IMR-90 (cell line): ENCODE measurements around the gene RHOT2. TPM values are rescaled to one million over a fixed set of nuclear protein-coding genes. Genes with fewer than 3 reads are reported as not detected.

Experiments used
- ATAC-seq: fragments of 200-7000 bp; cut with Tn5 transposase; 2 replicates; pipeline ENCODE4 v1.9.1; 2020; ENCODE audit warnings: low read depth, mild to moderate bottlenecking, moderate library complexity
- BruUV-seq: library from RNA; stranded (reverse); fragments of 400-500 nt; replicated peaks from 2 replicates; lab custom pipeline; 2021; lab: Mats Ljungman, UMichigan
- CTCF ChIA-PET: fragments of 300-600 bp; formaldehyde crosslinking; extraction: SDS; loops from one replicate; lab custom pipeline; 2021; ENCODE audit warnings: antibody characterized with exemption; lab: Yijun Ruan, JAX
- POLR2A ChIA-PET: fragments of 300-600 bp; sonication (Branson Sonifier 250); formaldehyde crosslinking; loops from one replicate; lab custom pipeline; 2022; ENCODE audit warnings: antibody characterized with exemption; ENCODE audit not compliant: unreplicated experiment; lab: Charles Lee
- DNase-seq: peaks from one replicate; pipeline ENCODE4 v3.0.0; 2013
- H2AFZ ChIP-seq: replicated peaks from 2 replicates; pipeline ENCODE3; 2013; ENCODE audit warnings: low read length, mild to moderate bottlenecking; ENCODE audit not compliant: poor library complexity
- H2AK5ac ChIP-seq: 2 replicates; pipeline ENCODE4 v1.6.1; 2013; ENCODE audit warnings: low read depth, low read length, inconsistent platforms
- H2AK9ac ChIP-seq: replicated peaks from 2 replicates; pipeline ENCODE3; 2013; ENCODE audit warnings: mild to moderate bottlenecking, low read depth, low read length, moderate library complexity; ENCODE audit not compliant: poor library complexity
- H2BK120ac ChIP-seq: 2 replicates; pipeline ENCODE4 v1.6.1; 2013; ENCODE audit warnings: low read depth, low read length, inconsistent platforms
- H2BK15ac ChIP-seq: 3 replicates; pipeline ENCODE4 v1.6.1; 2013; ENCODE audit warnings: low read depth, low read length, inconsistent platforms
- H2BK20ac ChIP-seq: 2 replicates; pipeline ENCODE4 v1.6.1; 2013; ENCODE audit warnings: low read depth, mild to moderate bottlenecking, inconsistent platforms, low read length, moderate library complexity
- H2BK5ac ChIP-seq: 2 replicates; pipeline ENCODE4 v1.6.1; 2013; ENCODE audit warnings: mild to moderate bottlenecking, low read depth, low read length, inconsistent platforms; ENCODE audit not compliant: poor library complexity, severe bottlenecking
- H3K14ac ChIP-seq: replicated peaks from 2 replicates; pipeline ENCODE4 v1.6.1; 2013; ENCODE audit warnings: low read depth, low read length, inconsistent platforms
- H3K18ac ChIP-seq: 2 replicates; pipeline ENCODE4 v1.6.1; 2013; ENCODE audit warnings: low read depth, low read length, control low read depth
- H3K23ac ChIP-seq: 2 replicates; pipeline ENCODE4 v1.6.1; 2013; ENCODE audit warnings: low read depth, low read length, inconsistent platforms
- H3K27ac ChIP-seq: 2 replicates; pipeline ENCODE4 v1.5.1; 2013; ENCODE audit warnings: mild to moderate bottlenecking, control low read depth, low read length; ENCODE audit not compliant: insufficient read depth
- H3K27me3 ChIP-seq: 2 replicates; pipeline ENCODE4 v1.6.1; 2013; ENCODE audit warnings: low read length; ENCODE audit not compliant: control insufficient read depth, insufficient read depth
- H3K36me3 ChIP-seq: 2 replicates; pipeline ENCODE4 v1.6.1; 2013; ENCODE audit warnings: low read length, mixed read lengths; ENCODE audit not compliant: control insufficient read depth, insufficient read depth
- H3K4ac ChIP-seq: 2 replicates; pipeline ENCODE4 v1.6.1; 2013; ENCODE audit warnings: low read depth, low read length, inconsistent platforms
- H3K4me1 ChIP-seq: 2 replicates; pipeline ENCODE4 v1.6.1; 2013; ENCODE audit warnings: low read length, mixed read lengths; ENCODE audit not compliant: control insufficient read depth, insufficient read depth
- H3K4me2 ChIP-seq: 2 replicates; pipeline ENCODE4 v1.6.1; 2013; ENCODE audit warnings: low read depth, mild to moderate bottlenecking, control low read depth, low read length, moderate library complexity
- H3K4me3 ChIP-seq: 2 replicates; pipeline ENCODE4 v1.5.1; 2013; ENCODE audit warnings: low read depth, mild to moderate bottlenecking, control low read depth, low read length, moderate library complexity; ENCODE audit not compliant: insufficient read depth
- H3K56ac ChIP-seq: 2 replicates; pipeline ENCODE4 v1.6.1; 2013; ENCODE audit warnings: low read length, inconsistent platforms; ENCODE audit not compliant: insufficient read depth; ENCODE audit errors: extremely low read depth
- H3K79me1 ChIP-seq, 2 experiments: 2 replicates each; pipeline ENCODE4 v1.6.1; 2013; ENCODE audit warnings: low read length in 2 of 2, inconsistent platforms in 1 of 2, low read depth in 1 of 2
- H3K9ac ChIP-seq: 2 replicates; pipeline ENCODE4 v1.6.1; 2013; ENCODE audit warnings: low read depth, low read length, control low read depth
- H3K9me1 ChIP-seq: 2 replicates; pipeline ENCODE4 v1.6.1; 2013; ENCODE audit warnings: low read length, inconsistent platforms; ENCODE audit not compliant: insufficient read depth
- H3K9me3 ChIP-seq: 2 replicates; pipeline ENCODE4 v1.6.1; 2013; ENCODE audit warnings: low read length; ENCODE audit not compliant: control insufficient read depth, insufficient read depth
- H4K20me1 ChIP-seq: 2 replicates; pipeline ENCODE4 v1.6.1; 2013; ENCODE audit warnings: low read length, inconsistent platforms; ENCODE audit not compliant: insufficient read depth
- H4K5ac ChIP-seq: 2 replicates; pipeline ENCODE4 v1.6.1; 2013; ENCODE audit warnings: mild to moderate bottlenecking, low read depth, low read length, control low read depth
- H4K8ac ChIP-seq, 2 experiments: 2 replicates each; pipeline ENCODE4 v1.6.1; 2013; ENCODE audit warnings: low read depth in 2 of 2, low read length in 2 of 2, control low read depth in 1 of 2, inconsistent platforms in 1 of 2
- H4K91ac ChIP-seq: 2 replicates; pipeline ENCODE4 v1.6.1; 2013; ENCODE audit warnings: low read depth, low read length, inconsistent platforms; ENCODE audit not compliant: insufficient read depth
- BHLHE40 ChIP-seq: fragments of 150-350 bp; IDR thresholded peaks from 2 replicates; pipeline ENCODE4 v1.6.1; 2016; ENCODE audit warnings: mild to moderate bottlenecking, low read depth, low read length
- MAZ ChIP-seq: IDR thresholded peaks from 2 replicates; pipeline ENCODE4 v1.6.1; 2012; ENCODE audit warnings: low read depth, mild to moderate bottlenecking, low read length, improper control_type of control experiment, moderate library complexity, borderline replicate concordance
- MXI1 ChIP-seq: IDR thresholded peaks from 2 replicates; pipeline ENCODE4 v1.6.1; 2012; ENCODE audit warnings: low read depth, mild to moderate bottlenecking, low read length, moderate library complexity, borderline replicate concordance
- SMC3 ChIP-seq: fragments of 150-350 bp; IDR thresholded peaks from 2 replicates; pipeline ENCODE4 v1.6.1; 2016; ENCODE audit warnings: low read depth, mild to moderate bottlenecking, antibody characterized with exemption, low read length, moderate library complexity
- WGBS, 2 experiments: methylation state at CpG; one replicate each; pipeline versions ENCODE4 v1.1.5 to v1.1.7; 2013; ENCODE audit warnings: missing lambda C conversion rate in 2 of 2; ENCODE audit not compliant: insufficient read length in 1 of 2; ENCODE audit errors: extremely low coverage in 2 of 2; 5-methylcytosine and 5-hydroxymethylcytosine counted together
- dilution Hi-C: fragments of 300-500 bp; cut with HindIII; formaldehyde crosslinking; loops from one replicate; pipeline ENCODE4 v1.14.3; 2018; ENCODE audit warnings: low sequenced_read_pairs; ENCODE audit not compliant: unreplicated experiment
- in situ Hi-C: fragments of 300-500 bp; cut with MboI; formaldehyde crosslinking; loops from 3 replicates; pipeline ENCODE4 v1.14.3; 2019; ENCODE audit warnings: low sequenced_read_pairs, inconsistent platforms, mixed read lengths
- intact Hi-C: fragments of 100-400 bp; cut with micrococcal nuclease; formaldehyde crosslinking; loops from 2 replicates; pipeline ENCODE4 v1.10.0; 2022
- polyA plus RNA-seq, 3 experiments: library from polyadenylated mRNA; depleted of rRNA; stranded (reverse); fragments of >200 nt; gene quantifications; 2 replicates each; pipeline ENCODE4 v1.2.3, GENCODE V29; 2012; ENCODE audit warnings: low replicate concordance in 1 of 3
- total RNA-seq: library from RNA; depleted of rRNA; stranded (reverse); fragments of >200 nt; gene quantifications from 2 replicates; pipeline ENCODE4 v1.2.3, GENCODE V29; 2012
- TF ChIP-seq, protein P1 (sequence below): fragments of 150-350 bp; IDR thresholded peaks from 2 replicates; pipeline ENCODE4 v1.6.1; 2016; ENCODE audit warnings: low read depth, mild to moderate bottlenecking, low read length, moderate library complexity, borderline replicate concordance

Gene RHOT2
- total and polyA plus RNA-seq, 2 of the 4 experiments (the other 2 are of a cell fraction): 20.3 to 181 TPM

- no peak within 1 kb of the TSS for H3K9ac ChIP-seq
- peaks cover 9% of the 10 kb centered on the region; the same call in 1 of the 2 replicates for H3K9me1 ChIP-seq
- no peak within 1 kb of the TSS for H3K18ac ChIP-seq
- POLR2A ChIA-PET: no interaction called here
- no peak within 1 kb of the TSS for H3K56ac ChIP-seq
- dilution Hi-C loops (no loop called here), in situ Hi-C loops (no loop called here), intact Hi-C loops (no loop called here)
- H3K79me1 ChIP-seq: peaks cover 0 to 25% of the 10 kb centered on the region in 2 experiments; a peak in 1 of 4 replicates
- H3K4ac ChIP-seq: 0 out of 2 replicates have a peak within 1 kb of the TSS, but pooled peaks have one; percentile 56
- H2BK120ac ChIP-seq: no peak within 1 kb of the TSS
- H3K27me3 ChIP-seq: no peaks in the 10 kb centered on the region
- H3K36me3 ChIP-seq: peaks cover 38% of the 10 kb centered on the region
- no TSS peak for BruUV-seq
- ATAC-seq (peak; percentile 5), DNase-seq (peak; percentile 42)
- H4K20me1 ChIP-seq: peaks cover 16% of the 10 kb centered on the region
- H2AK5ac ChIP-seq: no peak within 1 kb of the TSS; the same call in 1 of the 2 replicates
- peak within 1 kb of the TSS; percentile 50 for H3K4me3 ChIP-seq
- H3K9me3 ChIP-seq: no peaks in the 10 kb centered on the region
- no peak within 1 kb of the TSS for H3K14ac ChIP-seq
- H3K4me2 ChIP-seq: peak within 1 kb of the TSS; percentile 90
- H3K23ac ChIP-seq: no peak within 1 kb of the TSS
- no peak within 1 kb of the TSS for H2BK15ac ChIP-seq
- H2AFZ ChIP-seq: peak within 1 kb of the TSS; percentile 89
- H3K27ac ChIP-seq: no peak within 1 kb of the TSS
- no peak within 1 kb of the TSS for H4K8ac ChIP-seq
- H4K91ac ChIP-seq: no peak within 1 kb of the TSS
- peak within 1 kb of the TSS; percentile 90 for H2AK9ac ChIP-seq
- 0 out of 2 replicates have a peak within 1 kb of the TSS, but pooled peaks have one; percentile 11 for H4K5ac ChIP-seq
- H2BK20ac ChIP-seq: no peak within 1 kb of the TSS
- no peak within 1 kb of the TSS for H2BK5ac ChIP-seq
- peaks cover 8% of the 10 kb centered on the region; the same call in 1 of the 2 replicates for H3K4me1 ChIP-seq
- CTCF ChIA-PET: no interaction called here
- TF ChIP-seq SMC3 (no peak), MAZ (peak; percentile 21; the same call in 1 of the 2 replicates), MXI1 (peak; percentile 54; the same call in 1 of the 2 replicates), BHLHE40 (0 out of 2 replicates have a peak, but pooled peaks have one; percentile 28)
- TF ChIP-seq, protein P1, sequence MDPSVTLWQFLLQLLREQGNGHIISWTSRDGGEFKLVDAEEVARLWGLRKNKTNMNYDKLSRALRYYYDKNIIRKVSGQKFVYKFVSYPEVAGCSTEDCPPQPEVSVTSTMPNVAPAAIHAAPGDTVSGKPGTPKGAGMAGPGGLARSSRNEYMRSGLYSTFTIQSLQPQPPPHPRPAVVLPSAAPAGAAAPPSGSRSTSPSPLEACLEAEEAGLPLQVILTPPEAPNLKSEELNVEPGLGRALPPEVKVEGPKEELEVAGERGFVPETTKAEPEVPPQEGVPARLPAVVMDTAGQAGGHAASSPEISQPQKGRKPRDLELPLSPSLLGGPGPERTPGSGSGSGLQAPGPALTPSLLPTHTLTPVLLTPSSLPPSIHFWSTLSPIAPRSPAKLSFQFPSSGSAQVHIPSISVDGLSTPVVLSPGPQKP: no peak
- WGBS, 2 experiments: 4% methylated on average over 34 of the region's 73 CpGs; no CpG with 5 or more reads in 1 of the 2 experiments
These were observed 7.3 kb downstream of the RHOT2 start, which contains the start of gene RHBDL1 for GRCh38 chr16:674968-675883. TSS of gene RHBDL1 (plus strand) at chr16:675671. CDS start at chr16:675791, 120 bp downstream.
